ENCODE measurements around the gene RFNG. TPM values are rescaled to one million over a fixed set of nuclear protein-coding genes. Genes with fewer than 3 reads are reported as not detected.

The RFNG gene
- total and polyA plus RNA-seq, 2 of the 13 experiments (the other 11 are each of a cell fraction or from before 2014, with no cell fraction given) = 61.4 to 64.0 TPM

- TF ChIP-seq NR2C2 (CRISPR knock-in tag; IDR thresholded peaks at IDR 0.05; ENCODE audit: borderline replicate concordance) = no peak; the same call in 1 of the 2 replicates
- no peak; the same call in 1 of the 2 replicates for TF ChIP-seq THAP11 (CRISPR knock-in tag; IDR thresholded peaks at IDR 0.05)
- TF ChIP-seq ZNF704 (CRISPR knock-in tag; IDR thresholded peaks at IDR 0.05; ENCODE audit: borderline replicate concordance) = peak; percentile 74; the same call in 1 of the 2 replicates
- TF ChIP-seq ZNF580 (CRISPR knock-in tag; IDR thresholded peaks at IDR 0.05; ENCODE audit: borderline replicate concordance, low read depth) = no peak
- TF ChIP-seq ZNF296 (CRISPR knock-in tag; conservative IDR thresholded peaks at IDR 0.05) = no peak
- TF ChIP-seq MXD3 (CRISPR knock-in tag; IDR thresholded peaks at IDR 0.05) = peak; percentile 62
- no peak for TF ChIP-seq ZNF747 (CRISPR knock-in tag; IDR thresholded peaks at IDR 0.05; ENCODE audit: borderline replicate concordance)
- 0 out of 2 replicates have a peak, but pooled peaks have one; percentile 36 for TF ChIP-seq SATB2 (CRISPR knock-in tag; IDR thresholded peaks at IDR 0.05)
- no peak for TF ChIP-seq TFE3 (CRISPR knock-in tag; IDR thresholded peaks at IDR 0.05)
- TF ChIP-seq NCOA1 (CRISPR knock-in tag; IDR thresholded peaks at IDR 0.05) = no peak
- TF ChIP-seq ZFP90 (CRISPR knock-in tag; IDR thresholded peaks at IDR 0.05; ENCODE audit: borderline replicate concordance) = peak; percentile 33; the same call in 1 of the 2 replicates
- TF ChIP-seq TBX3 (IDR thresholded peaks at IDR 0.05; ENCODE audit: borderline replicate concordance) = no peak
- TF ChIP-seq SRSF9 (IDR thresholded peaks at IDR 0.05; ENCODE audit: borderline replicate concordance, insufficient read depth, low read depth, low read length, poor library complexity, severe bottlenecking) = no peak
- no peak for TF ChIP-seq NFE2L2 (IDR thresholded peaks at IDR 0.05; ENCODE audit: low read length)
- peak; percentile 54; the same call in 1 of the 2 replicates for TF ChIP-seq ISL2 (CRISPR knock-in tag; IDR thresholded peaks at IDR 0.05)
- no peak; the same call in 1 of the 2 replicates for TF ChIP-seq HOXA9 (CRISPR knock-in tag; IDR thresholded peaks at IDR 0.05; ENCODE audit: borderline replicate concordance)
- no peak for TF ChIP-seq FOXK1 (CRISPR knock-in tag; IDR thresholded peaks at IDR 0.05; ENCODE audit: borderline replicate concordance, low read depth)
- TF ChIP-seq HNF4A (CRISPR knock-in tag; IDR thresholded peaks at IDR 0.05) = no peak
- TF ChIP-seq CHD2 (IDR thresholded peaks at IDR 0.05; ENCODE audit: low read depth, low read length) = 0 out of 2 replicates have a peak, but pooled peaks have one; percentile 17
- peak; percentile 63 for TF ChIP-seq ZNF501 (CRISPR knock-in tag; IDR thresholded peaks at IDR 0.05)
- TF ChIP-seq ZNF557 (CRISPR knock-in tag; IDR thresholded peaks at IDR 0.05) = no peak; the same call in 1 of the 2 replicates
- no peak for TF ChIP-seq CENPX (CRISPR knock-in tag; IDR thresholded peaks at IDR 0.05)
- TF ChIP-seq CEBPZ (IDR thresholded peaks at IDR 0.05; ENCODE audit: low read length) = no peak
Measured at GRCh38 chr17:82097184-82097918, 45.7 kb upstream of the RFNG start (continued).
